Ishikawa (cell line): Measurements from ENCODE around the gene IL37.

Source experiments
- CEBPB ChIP-seq: IDR thresholded peaks from 2 replicates; pipeline ENCODE4 v1.6.1; 2012
- EP300 ChIP-seq: IDR thresholded peaks from 2 replicates; pipeline ENCODE4 v1.6.1; 2012; ENCODE audit warnings: borderline replicate concordance
- RAD21 ChIP-seq: IDR thresholded peaks from 2 replicates; pipeline ENCODE4 v1.6.1; 2012; ENCODE audit warnings: low read depth
- TAF1 ChIP-seq: IDR thresholded peaks from 2 replicates; pipeline ENCODE4 v1.6.1; 2012; ENCODE audit warnings: low read depth, mild to moderate bottlenecking
- TCF12 ChIP-seq: IDR thresholded peaks from 2 replicates; pipeline ENCODE4 v1.6.1; 2012; ENCODE audit warnings: low read depth
- YY1 ChIP-seq: IDR thresholded peaks from 2 replicates; pipeline ENCODE4 v1.6.1; 2012; ENCODE audit warnings: low read depth
- TF ChIP-seq, protein P1 (sequence below): IDR thresholded peaks from 2 replicates; pipeline ENCODE4 v1.6.1; 2012
- TF ChIP-seq, protein P2 (sequence below): IDR thresholded peaks from 2 replicates; pipeline ENCODE4 v1.6.1; 2012; ENCODE audit warnings: low read depth, mild to moderate bottlenecking
- TF ChIP-seq, protein P3 (sequence below): IDR thresholded peaks from 2 replicates; pipeline ENCODE4 v1.6.1; 2012

DNA sequence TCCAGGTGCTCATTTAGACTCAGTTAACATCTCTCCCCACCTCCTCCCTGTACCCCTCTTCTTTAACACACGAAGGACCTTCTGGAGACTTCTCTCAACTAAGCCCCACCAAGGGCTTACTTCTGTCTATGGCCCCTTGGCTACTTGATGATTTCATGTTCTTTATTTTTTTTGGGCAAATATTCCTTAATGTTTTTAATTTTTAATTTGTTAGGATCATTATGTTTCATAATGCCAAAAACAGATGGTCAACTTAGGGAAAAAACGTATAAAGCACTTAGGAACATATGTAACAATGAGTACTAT is 25.9 kb downstream of the IL37 start:
- TF ChIP-seq, protein P1, sequence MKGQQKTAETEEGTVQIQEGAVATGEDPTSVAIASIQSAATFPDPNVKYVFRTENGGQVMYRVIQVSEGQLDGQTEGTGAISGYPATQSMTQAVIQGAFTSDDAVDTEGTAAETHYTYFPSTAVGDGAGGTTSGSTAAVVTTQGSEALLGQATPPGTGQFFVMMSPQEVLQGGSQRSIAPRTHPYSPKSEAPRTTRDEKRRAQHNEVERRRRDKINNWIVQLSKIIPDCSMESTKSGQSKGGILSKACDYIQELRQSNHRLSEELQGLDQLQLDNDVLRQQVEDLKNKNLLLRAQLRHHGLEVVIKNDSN: no peak
- no peak for TF ChIP-seq RAD21
- TF ChIP-seq, protein P2, sequence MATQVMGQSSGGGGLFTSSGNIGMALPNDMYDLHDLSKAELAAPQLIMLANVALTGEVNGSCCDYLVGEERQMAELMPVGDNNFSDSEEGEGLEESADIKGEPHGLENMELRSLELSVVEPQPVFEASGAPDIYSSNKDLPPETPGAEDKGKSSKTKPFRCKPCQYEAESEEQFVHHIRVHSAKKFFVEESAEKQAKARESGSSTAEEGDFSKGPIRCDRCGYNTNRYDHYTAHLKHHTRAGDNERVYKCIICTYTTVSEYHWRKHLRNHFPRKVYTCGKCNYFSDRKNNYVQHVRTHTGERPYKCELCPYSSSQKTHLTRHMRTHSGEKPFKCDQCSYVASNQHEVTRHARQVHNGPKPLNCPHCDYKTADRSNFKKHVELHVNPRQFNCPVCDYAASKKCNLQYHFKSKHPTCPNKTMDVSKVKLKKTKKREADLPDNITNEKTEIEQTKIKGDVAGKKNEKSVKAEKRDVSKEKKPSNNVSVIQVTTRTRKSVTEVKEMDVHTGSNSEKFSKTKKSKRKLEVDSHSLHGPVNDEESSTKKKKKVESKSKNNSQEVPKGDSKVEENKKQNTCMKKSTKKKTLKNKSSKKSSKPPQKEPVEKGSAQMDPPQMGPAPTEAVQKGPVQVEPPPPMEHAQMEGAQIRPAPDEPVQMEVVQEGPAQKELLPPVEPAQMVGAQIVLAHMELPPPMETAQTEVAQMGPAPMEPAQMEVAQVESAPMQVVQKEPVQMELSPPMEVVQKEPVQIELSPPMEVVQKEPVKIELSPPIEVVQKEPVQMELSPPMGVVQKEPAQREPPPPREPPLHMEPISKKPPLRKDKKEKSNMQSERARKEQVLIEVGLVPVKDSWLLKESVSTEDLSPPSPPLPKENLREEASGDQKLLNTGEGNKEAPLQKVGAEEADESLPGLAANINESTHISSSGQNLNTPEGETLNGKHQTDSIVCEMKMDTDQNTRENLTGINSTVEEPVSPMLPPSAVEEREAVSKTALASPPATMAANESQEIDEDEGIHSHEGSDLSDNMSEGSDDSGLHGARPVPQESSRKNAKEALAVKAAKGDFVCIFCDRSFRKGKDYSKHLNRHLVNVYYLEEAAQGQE: no peak
- no peak for TF ChIP-seq EP300
- TF ChIP-seq, protein P3, sequence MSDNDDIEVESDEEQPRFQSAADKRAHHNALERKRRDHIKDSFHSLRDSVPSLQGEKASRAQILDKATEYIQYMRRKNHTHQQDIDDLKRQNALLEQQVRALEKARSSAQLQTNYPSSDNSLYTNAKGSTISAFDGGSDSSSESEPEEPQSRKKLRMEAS: no peak
- no peak for TF ChIP-seq CEBPB
- no peak for TF ChIP-seq YY1
- TF ChIP-seq TCF12: no peak
- TF ChIP-seq TAF1: no peak
